HepG2 (cell line): ENCODE data around the gene CADM2.

Source experiments
- ARID2 ChIP-seq: sonication (generic); formaldehyde crosslinking; IDR thresholded peaks from 2 replicates; pipeline ENCODE4 v1.8.1; 2022; ENCODE audit warnings: mild to moderate bottlenecking, missing genetic modification reagents, borderline replicate concordance
- CHD2 ChIP-seq: IDR thresholded peaks from 2 replicates; pipeline ENCODE4 v1.6.1; 2011; ENCODE audit warnings: low read depth, low read length, improper control_type of control experiment
- CTCF ChIP-seq: sonication (generic); formaldehyde crosslinking; IDR thresholded peaks from 2 replicates; pipeline ENCODE4 v1.5.0; 2020; ENCODE audit warnings: mild to moderate bottlenecking, missing genetic modification reagents, moderate library complexity
- DR1 ChIP-seq: sonication (generic); formaldehyde crosslinking; IDR thresholded peaks from 2 replicates; pipeline ENCODE4 v1.8.0; 2021; ENCODE audit warnings: mild to moderate bottlenecking, missing genetic modification reagents, inconsistent platforms
- KAT7 ChIP-seq: IDR thresholded peaks from 2 replicates; pipeline ENCODE4 v1.6.1; 2018; ENCODE audit warnings: borderline replicate concordance, missing compliant biosample characterization
- KDM5A ChIP-seq: fragments of 200-600 bp; sonication (generic); IDR thresholded peaks from 2 replicates; pipeline ENCODE4 v1.7.0; 2018; ENCODE audit warnings: antibody characterized with exemption, mild to moderate bottlenecking, low read length, borderline replicate concordance
- KLF9 ChIP-seq: IDR thresholded peaks from 2 replicates; pipeline ENCODE4 v1.6.1; 2016; ENCODE audit warnings: low read depth
- MTA1 ChIP-seq: sonication (generic); formaldehyde crosslinking; IDR thresholded peaks from 2 replicates; pipeline ENCODE4 v1.4.0; 2020; ENCODE audit warnings: missing genetic modification reagents, mild to moderate bottlenecking, borderline replicate concordance
- PCBP2 ChIP-seq: fragments of 200-400 bp; formaldehyde crosslinking; optimal IDR thresholded peaks from 2 replicates; pipeline ENCODE3; 2018; ENCODE audit warnings: low read length, low read depth; ENCODE audit not compliant: poor library complexity, severe bottlenecking
- SOX5 ChIP-seq: IDR thresholded peaks from 2 replicates; pipeline ENCODE4 v1.6.1; 2016; ENCODE audit warnings: borderline replicate concordance
- TCF12 ChIP-seq, 2 experiments: fragments of 450-650 bp in 1 of 2; sonication (generic) in 1 of 2; formaldehyde crosslinking in 1 of 2; IDR thresholded peaks; 2 replicates each; pipeline versions ENCODE4 v1.6.1 to v1.8.0; 2017 to 2022; ENCODE audit warnings: antibody characterized with exemption in 1 of 2, mild to moderate bottlenecking in 1 of 2, missing genetic modification reagents in 1 of 2, moderate library complexity in 1 of 2
- U2AF2 ChIP-seq: fragments of 200-400 bp; formaldehyde crosslinking; IDR thresholded peaks from 2 replicates; pipeline ENCODE4 v1.6.1; 2017; ENCODE audit warnings: low read depth, mild to moderate bottlenecking, low read length
- TF ChIP-seq, protein P1 (sequence below): sonication (generic); formaldehyde crosslinking; IDR thresholded peaks from 2 replicates; pipeline ENCODE4 v1.4.0; 2020; ENCODE audit warnings: missing genetic modification reagents
- TF ChIP-seq, protein P2 (sequence below): sonication (generic); formaldehyde crosslinking; IDR thresholded peaks from 2 replicates; pipeline ENCODE4 v1.8.1; 2022; ENCODE audit warnings: low read depth, mild to moderate bottlenecking, missing genetic modification reagents

GRCh38 chr3:85960793-85961192, 1002.0 kb downstream of the CADM2 start:
- TF ChIP-seq KAT7 (CRISPR knock-in tag) (no peak), MTA1 (CRISPR knock-in tag) (no peak), U2AF2 (no peak), KLF9 (CRISPR knock-in tag) (no peak), CHD2 (no peak), CTCF (CRISPR knock-in tag) (no peak), PCBP2 (no peak), DR1 (no peak), TCF12 (IDR thresholded peaks at IDR 0.05) (no peak), TCF12 (CRISPR knock-in tag; IDR thresholded peaks at IDR 0.05) (no peak), ARID2 (CRISPR knock-in tag) (no peak), KDM5A (no peak), SOX5 (no peak)
- TF ChIP-seq, protein P1, sequence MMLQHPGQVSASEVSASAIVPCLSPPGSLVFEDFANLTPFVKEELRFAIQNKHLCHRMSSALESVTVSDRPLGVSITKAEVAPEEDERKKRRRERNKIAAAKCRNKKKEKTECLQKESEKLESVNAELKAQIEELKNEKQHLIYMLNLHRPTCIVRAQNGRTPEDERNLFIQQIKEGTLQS = no peak
- TF ChIP-seq, protein P2, sequence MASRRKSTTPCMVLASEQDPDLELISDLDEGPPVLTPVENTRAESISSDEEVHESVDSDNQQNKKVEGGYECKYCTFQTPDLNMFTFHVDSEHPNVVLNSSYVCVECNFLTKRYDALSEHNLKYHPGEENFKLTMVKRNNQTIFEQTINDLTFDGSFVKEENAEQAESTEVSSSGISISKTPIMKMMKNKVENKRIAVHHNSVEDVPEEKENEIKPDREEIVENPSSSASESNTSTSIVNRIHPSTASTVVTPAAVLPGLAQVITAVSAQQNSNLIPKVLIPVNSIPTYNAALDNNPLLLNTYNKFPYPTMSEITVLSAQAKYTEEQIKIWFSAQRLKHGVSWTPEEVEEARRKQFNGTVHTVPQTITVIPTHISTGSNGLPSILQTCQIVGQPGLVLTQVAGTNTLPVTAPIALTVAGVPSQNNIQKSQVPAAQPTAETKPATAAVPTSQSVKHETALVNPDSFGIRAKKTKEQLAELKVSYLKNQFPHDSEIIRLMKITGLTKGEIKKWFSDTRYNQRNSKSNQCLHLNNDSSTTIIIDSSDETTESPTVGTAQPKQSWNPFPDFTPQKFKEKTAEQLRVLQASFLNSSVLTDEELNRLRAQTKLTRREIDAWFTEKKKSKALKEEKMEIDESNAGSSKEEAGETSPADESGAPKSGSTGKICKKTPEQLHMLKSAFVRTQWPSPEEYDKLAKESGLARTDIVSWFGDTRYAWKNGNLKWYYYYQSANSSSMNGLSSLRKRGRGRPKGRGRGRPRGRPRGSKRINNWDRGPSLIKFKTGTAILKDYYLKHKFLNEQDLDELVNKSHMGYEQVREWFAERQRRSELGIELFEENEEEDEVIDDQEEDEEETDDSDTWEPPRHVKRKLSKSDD (CRISPR knock-in tag) = no peak
